RWPE1 (cell line): ENCODE data around the gene MGAT3.
A peak's percentile ranks its signal among the peaks of the same experiment; 100 is the strongest.

Source experiments
- CTCF ChIA-PET: fragments of 350-600 bp; sonication (Branson Sonifier 250); formaldehyde crosslinking; extraction: SDS; loops from one replicate; lab custom pipeline; 2021; lab: Yijun Ruan, JAX
- POLR2A ChIA-PET: fragments of 400-600 bp; formaldehyde crosslinking; extraction: SDS; loops from one replicate; lab custom pipeline; 2020; ENCODE audit warnings: antibody characterized with exemption; ENCODE audit not compliant: low non-redundant PET; lab: Yijun Ruan, JAX
- DNase-seq: peaks from one replicate; pipeline ENCODE4 v3.0.0; 2012; ENCODE audit warnings: low spot score
- H3K27ac ChIP-seq: fragments of 450-650 bp; 2 replicates; pipeline ENCODE4 v1.5.1; 2017
- TF ChIP-seq, protein P1 (sequence below): fragments of 450-650 bp; conservative IDR thresholded peaks from 2 replicates; pipeline ENCODE4 v1.5.1; 2017; ENCODE audit warnings: low read depth, mild to moderate bottlenecking

Gene MGAT3

DNA sequence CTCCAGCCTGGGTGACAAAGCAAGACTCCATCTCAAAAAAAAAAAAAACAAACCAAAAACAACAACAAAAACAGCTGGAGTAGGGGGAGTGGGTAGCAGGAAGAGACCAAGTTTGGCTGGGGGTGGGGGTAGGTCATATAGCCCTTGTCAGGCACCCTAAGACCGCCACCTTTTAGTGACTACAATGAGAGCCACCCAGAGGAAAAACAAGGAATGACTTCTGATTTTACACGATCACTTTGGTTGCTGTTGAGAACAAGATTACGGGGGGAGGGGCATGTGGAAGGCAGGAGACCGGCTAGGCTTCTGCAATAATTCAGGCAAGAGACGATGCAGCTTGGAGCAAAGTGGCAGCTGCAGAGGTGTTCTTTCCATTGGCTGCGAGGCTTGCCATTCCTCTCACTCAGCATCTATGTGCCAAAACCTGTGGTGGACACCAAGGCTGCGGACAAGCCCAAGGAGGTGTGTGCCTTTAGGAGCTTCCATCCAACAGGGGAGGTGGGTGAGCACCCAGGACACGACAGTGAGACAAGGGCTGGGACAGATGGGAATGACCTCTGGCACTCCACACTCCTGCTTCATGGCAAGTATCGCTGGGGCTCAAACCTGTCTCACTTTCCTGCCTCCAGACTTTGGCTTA is 74.0 kb downstream of the MGAT3 start:
- CTCF ChIA-PET = interaction anchor here (0.7 to 1.2 kb wide), 2 partner anchors 214 to 651 kb away, joined by 4 to 5 read pairs; no protein-coding TSS in a partner anchor
- POLR2A ChIA-PET = interaction anchor here (0.5 kb wide), 1 partner anchor 361 kb away, joined by 3 read pairs; no protein-coding TSS in a partner anchor
- peak overlapping the region; percentile 98 for H3K27ac ChIP-seq
- TF ChIP-seq, protein P1, sequence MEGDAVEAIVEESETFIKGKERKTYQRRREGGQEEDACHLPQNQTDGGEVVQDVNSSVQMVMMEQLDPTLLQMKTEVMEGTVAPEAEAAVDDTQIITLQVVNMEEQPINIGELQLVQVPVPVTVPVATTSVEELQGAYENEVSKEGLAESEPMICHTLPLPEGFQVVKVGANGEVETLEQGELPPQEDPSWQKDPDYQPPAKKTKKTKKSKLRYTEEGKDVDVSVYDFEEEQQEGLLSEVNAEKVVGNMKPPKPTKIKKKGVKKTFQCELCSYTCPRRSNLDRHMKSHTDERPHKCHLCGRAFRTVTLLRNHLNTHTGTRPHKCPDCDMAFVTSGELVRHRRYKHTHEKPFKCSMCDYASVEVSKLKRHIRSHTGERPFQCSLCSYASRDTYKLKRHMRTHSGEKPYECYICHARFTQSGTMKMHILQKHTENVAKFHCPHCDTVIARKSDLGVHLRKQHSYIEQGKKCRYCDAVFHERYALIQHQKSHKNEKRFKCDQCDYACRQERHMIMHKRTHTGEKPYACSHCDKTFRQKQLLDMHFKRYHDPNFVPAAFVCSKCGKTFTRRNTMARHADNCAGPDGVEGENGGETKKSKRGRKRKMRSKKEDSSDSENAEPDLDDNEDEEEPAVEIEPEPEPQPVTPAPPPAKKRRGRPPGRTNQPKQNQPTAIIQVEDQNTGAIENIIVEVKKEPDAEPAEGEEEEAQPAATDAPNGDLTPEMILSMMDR = peak; percentile 31; the same call in 1 of the 2 replicates
- DNase-seq = peak; percentile 24

DNA sequence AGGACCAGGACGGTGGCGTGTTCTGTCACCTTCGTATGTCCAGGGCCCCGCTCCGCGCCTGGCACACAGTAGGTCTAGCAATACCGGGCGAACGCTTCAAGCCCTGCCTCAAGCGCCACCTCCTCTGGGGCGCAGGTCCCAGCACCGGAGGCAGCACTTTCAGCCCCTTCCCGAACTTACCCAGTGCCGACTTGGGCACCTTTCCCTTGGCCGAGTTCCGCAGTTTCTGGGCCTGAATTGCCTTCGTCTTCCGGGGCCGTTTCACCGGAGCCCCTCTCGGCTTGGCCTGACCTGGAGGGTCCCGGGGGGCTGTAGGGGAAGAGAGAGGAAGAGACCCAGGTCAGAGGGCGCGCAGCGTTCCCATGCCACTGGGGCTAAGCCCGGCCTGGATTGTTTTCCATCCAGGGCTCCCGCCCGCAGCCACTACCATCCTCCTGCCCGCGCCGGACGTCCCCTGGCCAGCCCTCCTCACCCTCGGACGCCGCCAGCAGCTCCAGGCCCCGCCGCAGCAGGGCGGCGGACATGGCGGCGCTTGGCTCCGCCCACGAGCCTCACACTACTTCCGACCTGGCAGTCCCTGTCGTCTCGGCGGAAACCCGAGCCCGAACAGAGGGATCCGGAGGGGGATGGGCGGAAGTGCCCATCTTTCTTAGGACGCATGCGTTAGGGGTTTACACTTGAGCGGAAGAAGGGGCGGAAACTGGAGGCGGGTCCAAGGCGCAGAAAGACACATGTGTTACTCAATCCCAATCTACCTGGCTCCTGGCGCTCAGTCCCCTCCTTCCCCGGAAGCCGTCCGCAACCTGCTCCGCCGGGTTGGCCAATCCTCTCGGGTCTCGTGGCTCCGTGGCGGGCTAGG is 75.6 kb downstream of the MGAT3 start, which contains the start of gene RPS19BP1:
Gene RPS19BP1 (minus strand): TSS at position 534 of the 859 bp plus-strand sequence. CDS start 10 bp downstream, at position 524.
- peak within 1 kb of the TSS; percentile 82 for H3K27ac ChIP-seq
- TF ChIP-seq, protein P1 = no peak
- peak; percentile 93 for DNase-seq
- POLR2A ChIA-PET = no interaction called here
- CTCF ChIA-PET = interaction anchor here (0.6 kb wide), 2 partner anchors 133 to 492 kb away, joined by 3 read pairs; no protein-coding TSS in a partner anchor

DNA sequence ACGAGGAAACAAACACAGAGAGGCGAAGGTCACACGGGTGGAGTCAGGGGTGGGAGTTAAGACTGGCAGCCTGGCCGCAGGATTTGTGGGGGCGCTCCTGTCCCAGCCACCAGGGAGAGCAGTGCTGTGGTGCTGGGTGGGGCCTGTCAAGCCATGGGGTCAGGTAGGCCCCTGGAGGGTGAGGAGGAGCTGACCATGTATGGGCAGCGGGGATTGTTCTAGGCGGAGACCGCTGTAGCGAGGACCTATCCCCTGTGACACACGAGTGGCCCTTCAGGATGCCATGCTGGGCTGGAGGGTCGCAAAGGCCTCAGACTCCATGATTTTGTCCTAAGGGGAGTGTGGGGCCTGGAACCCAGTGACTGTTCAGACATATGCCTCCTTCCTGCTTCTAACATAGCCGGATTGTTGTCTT is 77.3 kb downstream of the MGAT3 start:
- TF ChIP-seq, protein P1 = no peak
- H3K27ac ChIP-seq = peak overlapping the region; percentile 82
- CTCF ChIA-PET = interaction anchor here (0.6 to 3.2 kb wide), 13 partner anchors 10 to 865 kb away, joined by 3 to 24 read pairs (median 3); no protein-coding TSS in a partner anchor
- POLR2A ChIA-PET = no interaction called here
- DNase-seq = no peak

DNA sequence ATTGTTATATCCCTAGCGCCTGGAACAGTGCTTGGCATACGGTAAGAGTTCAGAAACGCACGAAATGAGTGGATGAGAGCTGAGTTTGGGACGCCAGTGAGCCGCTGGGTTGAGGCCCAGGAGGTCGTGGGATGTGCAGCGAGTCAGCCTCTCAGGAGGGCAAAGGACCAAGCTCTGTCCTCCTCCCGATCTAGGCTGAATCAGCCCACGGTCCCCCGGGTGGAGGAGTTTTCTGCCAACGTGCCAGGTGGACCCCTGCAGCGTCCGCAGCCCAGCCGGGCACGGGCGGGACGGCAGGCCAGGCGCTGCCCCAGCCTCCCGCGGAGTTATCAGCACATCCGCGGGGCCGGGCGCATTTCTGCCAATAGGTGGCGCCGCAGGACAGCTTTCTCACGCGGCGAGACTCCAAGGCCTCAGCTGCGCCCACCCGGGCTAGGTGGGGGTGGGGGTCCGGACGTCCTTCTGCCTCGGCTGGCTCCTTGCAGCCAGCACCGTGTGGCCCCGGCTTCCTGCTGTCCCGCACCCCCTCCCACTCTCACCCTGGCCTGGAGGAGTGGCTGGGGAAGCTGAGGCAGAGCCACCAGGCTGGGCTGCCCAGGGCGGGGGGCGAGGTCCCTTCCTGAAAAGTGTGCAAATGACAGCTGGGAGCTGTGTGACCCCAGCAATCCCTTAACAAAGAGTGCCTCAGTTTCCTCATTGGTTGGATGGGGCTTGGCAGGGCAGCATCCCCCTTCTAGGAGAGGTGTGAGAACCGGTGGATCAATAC is 78.0 kb downstream of the MGAT3 start:
- ChIA-PET POLR2A (interaction anchor here (1.0 kb wide), 1 partner anchor 812 kb away, joined by 3 read pairs; no protein-coding TSS in a partner anchor), CTCF (interaction anchor here (0.5 to 3.2 kb wide), 16 partner anchors 10 to 1818 kb away, joined by 3 to 24 read pairs (median 3); no protein-coding TSS in a partner anchor)
- TF ChIP-seq, protein P1 = peak; percentile 90
- DNase-seq = peak; percentile 60
- peak overlapping the region; percentile 82 for H3K27ac ChIP-seq

DNA sequence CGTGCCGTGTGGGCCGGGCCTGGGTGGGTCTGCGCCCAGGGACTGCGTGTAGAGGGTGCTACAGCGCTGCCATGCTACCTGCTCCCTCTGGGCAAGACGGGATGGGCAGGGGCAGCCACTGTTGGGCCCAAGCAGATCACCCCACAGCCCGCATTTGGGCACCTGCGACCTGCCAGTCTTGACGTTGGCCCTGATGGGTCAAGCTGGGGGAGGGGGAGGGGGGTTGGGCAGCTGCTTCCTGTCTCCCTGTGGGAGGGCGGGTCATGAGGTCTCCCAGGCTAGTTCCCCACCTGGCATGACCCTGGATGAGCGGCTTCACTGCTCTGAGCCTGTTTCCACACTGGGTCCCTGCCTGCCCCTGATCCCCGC is 78.5 kb downstream of the MGAT3 start:
- DNase-seq = no peak
- CTCF ChIA-PET = interaction anchor here (0.5 to 3.2 kb wide), 11 partner anchors 25 to 1818 kb away, joined by 3 to 24 read pairs (median 4); no protein-coding TSS in a partner anchor
- POLR2A ChIA-PET = interaction anchor here (1.0 kb wide), 1 partner anchor 811 kb away, joined by 3 read pairs; no protein-coding TSS in a partner anchor
- TF ChIP-seq, protein P1 = no peak
- H3K27ac ChIP-seq = no peak overlapping the region
